Measurements from ENCODE around the gene RAPGEF2. TPM values are rescaled to one million over a fixed set of nuclear protein-coding genes. Genes with fewer than 3 reads are reported as not detected.

Gene RAPGEF2
- total and polyA plus RNA-seq, 9 of the 15 experiments (the other 6 are each of a cell fraction or from before 2014, with no cell fraction given) = 3.1 to 32.6 (median 23.1) TPM

DNA sequence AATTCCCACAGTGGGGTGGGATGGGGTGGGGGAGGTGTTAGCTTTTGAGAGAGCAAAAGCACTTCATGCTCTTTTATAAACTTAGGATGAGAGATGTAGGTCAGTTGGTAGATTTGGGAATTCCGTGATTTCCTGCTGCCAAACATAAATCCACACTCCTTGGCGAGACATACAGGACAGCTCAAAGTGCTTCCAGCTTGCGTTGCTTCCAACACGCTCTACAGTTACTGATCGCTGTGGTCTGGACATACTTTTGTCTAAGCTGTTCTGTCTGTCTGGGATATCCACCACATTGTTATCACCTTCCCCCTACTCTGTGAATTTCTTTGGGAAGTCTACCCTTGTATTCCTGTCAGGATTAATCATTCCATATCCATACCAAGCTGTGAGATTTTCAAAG lies 117.5 kb downstream of the RAPGEF2 start:
- WGBS (ENCODE audit: insufficient coverage, low coverage, missing lambda C conversion rate) = 81% methylated on average over 5 of the region's 5 CpGs
- ChIA-PET CTCF (ENCODE audit: low intra/inter-chr PET ratio) (no interaction called here), POLR2A (no interaction called here)
- H4K20me1 ChIP-seq (replicated peaks; ENCODE audit: control insufficient read depth, insufficient read depth, low read length) = peaks cover 5% of the 10 kb centered on the region; the same call in 1 of the 2 replicates
- H3K4me1 ChIP-seq (replicated peaks in 1 of 2; ENCODE audit: control insufficient read depth in 2 of 2, insufficient read depth in 2 of 2, low read length in 2 of 2) = no peaks in the 10 kb centered on the region
- no peak for TF ChIP-seq SMAD1 (IDR thresholded peaks at IDR 0.05; ENCODE audit: low read depth, low read length, partially characterized antibody)
- no peak for TF ChIP-seq SRSF9 (IDR thresholded peaks at IDR 0.05; ENCODE audit: borderline replicate concordance, low read depth, low read length)
- no peak for TF ChIP-seq ZNF785 (CRISPR knock-in tag; IDR thresholded peaks at IDR 0.05)
- TF ChIP-seq CCAR2 (IDR thresholded peaks at IDR 0.05; ENCODE audit: low read depth, low read length) = no peak
- TF ChIP-seq, protein P1, sequence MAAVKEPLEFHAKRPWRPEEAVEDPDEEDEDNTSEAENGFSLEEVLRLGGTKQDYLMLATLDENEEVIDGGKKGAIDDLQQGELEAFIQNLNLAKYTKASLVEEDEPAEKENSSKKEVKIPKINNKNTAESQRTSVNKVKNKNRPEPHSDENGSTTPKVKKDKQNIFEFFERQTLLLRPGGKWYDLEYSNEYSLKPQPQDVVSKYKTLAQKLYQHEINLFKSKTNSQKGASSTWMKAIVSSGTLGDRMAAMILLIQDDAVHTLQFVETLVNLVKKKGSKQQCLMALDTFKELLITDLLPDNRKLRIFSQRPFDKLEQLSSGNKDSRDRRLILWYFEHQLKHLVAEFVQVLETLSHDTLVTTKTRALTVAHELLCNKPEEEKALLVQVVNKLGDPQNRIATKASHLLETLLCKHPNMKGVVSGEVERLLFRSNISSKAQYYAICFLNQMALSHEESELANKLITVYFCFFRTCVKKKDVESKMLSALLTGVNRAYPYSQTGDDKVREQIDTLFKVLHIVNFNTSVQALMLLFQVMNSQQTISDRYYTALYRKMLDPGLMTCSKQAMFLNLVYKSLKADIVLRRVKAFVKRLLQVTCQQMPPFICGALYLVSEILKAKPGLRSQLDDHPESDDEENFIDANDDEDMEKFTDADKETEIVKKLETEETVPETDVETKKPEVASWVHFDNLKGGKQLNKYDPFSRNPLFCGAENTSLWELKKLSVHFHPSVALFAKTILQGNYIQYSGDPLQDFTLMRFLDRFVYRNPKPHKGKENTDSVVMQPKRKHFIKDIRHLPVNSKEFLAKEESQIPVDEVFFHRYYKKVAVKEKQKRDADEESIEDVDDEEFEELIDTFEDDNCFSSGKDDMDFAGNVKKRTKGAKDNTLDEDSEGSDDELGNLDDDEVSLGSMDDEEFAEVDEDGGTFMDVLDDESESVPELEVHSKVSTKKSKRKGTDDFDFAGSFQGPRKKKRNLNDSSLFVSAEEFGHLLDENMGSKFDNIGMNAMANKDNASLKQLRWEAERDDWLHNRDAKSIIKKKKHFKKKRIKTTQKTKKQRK (IDR thresholded peaks at IDR 0.05; ENCODE audit: borderline replicate concordance, low read depth, low read length) = no peak
- TF ChIP-seq, protein P2, sequence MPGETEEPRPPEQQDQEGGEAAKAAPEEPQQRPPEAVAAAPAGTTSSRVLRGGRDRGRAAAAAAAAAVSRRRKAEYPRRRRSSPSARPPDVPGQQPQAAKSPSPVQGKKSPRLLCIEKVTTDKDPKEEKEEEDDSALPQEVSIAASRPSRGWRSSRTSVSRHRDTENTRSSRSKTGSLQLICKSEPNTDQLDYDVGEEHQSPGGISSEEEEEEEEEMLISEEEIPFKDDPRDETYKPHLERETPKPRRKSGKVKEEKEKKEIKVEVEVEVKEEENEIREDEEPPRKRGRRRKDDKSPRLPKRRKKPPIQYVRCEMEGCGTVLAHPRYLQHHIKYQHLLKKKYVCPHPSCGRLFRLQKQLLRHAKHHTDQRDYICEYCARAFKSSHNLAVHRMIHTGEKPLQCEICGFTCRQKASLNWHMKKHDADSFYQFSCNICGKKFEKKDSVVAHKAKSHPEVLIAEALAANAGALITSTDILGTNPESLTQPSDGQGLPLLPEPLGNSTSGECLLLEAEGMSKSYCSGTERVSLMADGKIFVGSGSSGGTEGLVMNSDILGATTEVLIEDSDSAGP (CRISPR knock-in tag; IDR thresholded peaks at IDR 0.05) = no peak
- no peak for TF ChIP-seq PHF21A (IDR thresholded peaks at IDR 0.05; ENCODE audit: borderline replicate concordance, low read depth)
- TF ChIP-seq, protein P3, sequence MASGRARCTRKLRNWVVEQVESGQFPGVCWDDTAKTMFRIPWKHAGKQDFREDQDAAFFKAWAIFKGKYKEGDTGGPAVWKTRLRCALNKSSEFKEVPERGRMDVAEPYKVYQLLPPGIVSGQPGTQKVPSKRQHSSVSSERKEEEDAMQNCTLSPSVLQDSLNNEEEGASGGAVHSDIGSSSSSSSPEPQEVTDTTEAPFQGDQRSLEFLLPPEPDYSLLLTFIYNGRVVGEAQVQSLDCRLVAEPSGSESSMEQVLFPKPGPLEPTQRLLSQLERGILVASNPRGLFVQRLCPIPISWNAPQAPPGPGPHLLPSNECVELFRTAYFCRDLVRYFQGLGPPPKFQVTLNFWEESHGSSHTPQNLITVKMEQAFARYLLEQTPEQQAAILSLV (tag; IDR thresholded peaks at IDR 0.05) = no peak
- H3K27me3 ChIP-seq (ENCODE audit: control insufficient read depth in 2 of 2, insufficient read depth in 2 of 2, low read length in 2 of 2) = no peaks in the 10 kb centered on the region
- H3K9me3 ChIP-seq (replicated peaks; ENCODE audit: control insufficient read depth, insufficient read depth, low read depth, low read length) = no peaks in the 10 kb centered on the region
- intact Hi-C loops (cut with micrococcal nuclease) = no loop called here
- DNase-seq (ENCODE audit: extremely low read depth in 1 of 4, low spot score in 3 of 4) (no peak), ATAC-seq (no peak), FAIRE-seq (no peak)
- H3K4me3 ChIP-seq = no peak overlapping the region
- no peaks in the 10 kb centered on the region for H3K36me3 ChIP-seq (ENCODE audit: control insufficient read depth, insufficient read depth, low read length)
- BruUV-seq (replicated peaks) = no TSS peak
- no peaks in the 10 kb centered on the region for H3K9me1 ChIP-seq (ENCODE audit: control insufficient read depth, insufficient read depth, low read length)
- in situ Hi-C loops (cut with MboI) = loop anchor here (25.0 kb wide), 1 partner anchor 983 kb away; no protein-coding TSS in a partner anchor
- H3K79me2 ChIP-seq (ENCODE audit: control insufficient read depth, insufficient read depth, low read length) = peaks cover 2% of the 10 kb centered on the region; the same call in 1 of the 3 replicates
- H3K27ac ChIP-seq (ENCODE audit: extremely low read depth, low read depth, low read length) = no peak overlapping the region
- H3K4me2 ChIP-seq (ENCODE audit: insufficient read depth, low read length) = no peak overlapping the region
- H2AFZ ChIP-seq (ENCODE audit: low read depth, low read length) = no peak overlapping the region
- no peak overlapping the region for H3K9ac ChIP-seq (ENCODE audit: insufficient read depth in 1 of 2, low read depth in 2 of 2, low read length in 2 of 2)
